Lower leg skin (tissue), 3 donors: ENCODE results near the gene PAPPA.

Experiments
- POLR2A ChIP-seq, 2 donors: fragments of 450-650 bp; IDR thresholded peaks; one replicate each; pipeline ENCODE4 v1.6.1; 2016 to 2017; ENCODE audit warnings: antibody characterized with exemption in 2 of 2, mild to moderate bottlenecking in 1 of 2, moderate library complexity in 1 of 2
- TF ChIP-seq, protein P1 (sequence below), 3 donors: fragments of 450-650 bp; IDR thresholded peaks; one replicate each; pipeline ENCODE4 v1.5.1; 2016; ENCODE audit warnings: antibody characterized with exemption in 3 of 3, mild to moderate bottlenecking in 3 of 3, moderate library complexity in 2 of 3

DNA sequence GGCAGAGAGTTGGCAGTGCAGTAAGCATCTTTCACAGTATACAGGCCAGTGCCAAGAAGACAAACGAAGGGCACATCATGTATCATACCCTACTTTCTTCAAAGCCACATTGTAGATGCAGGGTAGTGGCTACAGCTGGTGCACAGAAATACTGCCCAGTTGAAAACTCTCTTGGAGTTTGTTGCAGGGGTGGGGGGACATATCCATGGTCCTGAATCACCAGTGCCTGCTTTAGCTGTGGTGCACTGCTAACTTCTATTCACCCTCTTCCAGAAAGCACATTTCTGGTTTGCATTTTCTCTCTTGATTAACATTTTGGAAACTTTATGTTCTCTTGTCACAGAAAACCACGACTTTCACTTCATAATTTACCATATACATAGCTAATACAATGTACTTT is 196.6 kb downstream of the PAPPA start:
- TF ChIP-seq, protein P1, sequence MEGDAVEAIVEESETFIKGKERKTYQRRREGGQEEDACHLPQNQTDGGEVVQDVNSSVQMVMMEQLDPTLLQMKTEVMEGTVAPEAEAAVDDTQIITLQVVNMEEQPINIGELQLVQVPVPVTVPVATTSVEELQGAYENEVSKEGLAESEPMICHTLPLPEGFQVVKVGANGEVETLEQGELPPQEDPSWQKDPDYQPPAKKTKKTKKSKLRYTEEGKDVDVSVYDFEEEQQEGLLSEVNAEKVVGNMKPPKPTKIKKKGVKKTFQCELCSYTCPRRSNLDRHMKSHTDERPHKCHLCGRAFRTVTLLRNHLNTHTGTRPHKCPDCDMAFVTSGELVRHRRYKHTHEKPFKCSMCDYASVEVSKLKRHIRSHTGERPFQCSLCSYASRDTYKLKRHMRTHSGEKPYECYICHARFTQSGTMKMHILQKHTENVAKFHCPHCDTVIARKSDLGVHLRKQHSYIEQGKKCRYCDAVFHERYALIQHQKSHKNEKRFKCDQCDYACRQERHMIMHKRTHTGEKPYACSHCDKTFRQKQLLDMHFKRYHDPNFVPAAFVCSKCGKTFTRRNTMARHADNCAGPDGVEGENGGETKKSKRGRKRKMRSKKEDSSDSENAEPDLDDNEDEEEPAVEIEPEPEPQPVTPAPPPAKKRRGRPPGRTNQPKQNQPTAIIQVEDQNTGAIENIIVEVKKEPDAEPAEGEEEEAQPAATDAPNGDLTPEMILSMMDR (IDR thresholded peaks at IDR 0.05): no peak
- no peak for TF ChIP-seq POLR2A (IDR thresholded peaks at IDR 0.05)
